AG04449 (cell line): Measurements from ENCODE around the gene TFDP3.

Experiments used
- CTCF ChIA-PET: fragments of 350-600 bp; formaldehyde crosslinking; extraction: SDS; loops from one replicate; lab custom pipeline; 2021; ENCODE audit warnings: antibody characterized with exemption; lab: Yijun Ruan, JAX
- POLR2A ChIA-PET: fragments of 400-600, 350-600 bp; formaldehyde crosslinking; extraction: SDS; loops from one replicate; lab custom pipeline; 2020; ENCODE audit warnings: antibody characterized with exemption, inconsistent platforms; lab: Yijun Ruan, JAX
- DNase-seq: peaks from one replicate; pipeline ENCODE4 v3.0.0-alpha.2; 2010; ENCODE audit warnings: low read depth, low spot score
- H3K4me3 ChIP-seq: 2 replicates; pipeline ENCODE4 v1.5.1; 2011; ENCODE audit warnings: low read depth, mild to moderate bottlenecking, control low read depth, low read length
- CTCF ChIP-seq: IDR thresholded peaks from one replicate; pipeline ENCODE4 v1.5.1; 2011; ENCODE audit warnings: mild to moderate bottlenecking, moderate library complexity, low read length, control low read depth, inconsistent platforms; ENCODE audit not compliant: insufficient read depth; ENCODE audit errors: missing control alignments

TFDP3 gene

GRCh38 chrX:133250184-133251100 is 32.3 kb upstream of the TFDP3 start:
- H3K4me3 ChIP-seq, result no peak overlapping the region
- ChIA-PET POLR2A (no interaction called here), CTCF (interaction anchor here (1.4 kb wide), 2 partner anchors 21 to 246 kb away, joined by 3 to 4 read pairs; no protein-coding TSS in a partner anchor)
- no peak for DNase-seq
- no peak for TF ChIP-seq CTCF

- TF ChIP-seq CTCF, result no peak
- CTCF ChIA-PET, result interaction anchor here (1.2 to 1.4 kb wide), 2 partner anchors 243 to 245 kb away, joined by 3 read pairs; no protein-coding TSS in a partner anchor
- no peak overlapping the region for H3K4me3 ChIP-seq
- POLR2A ChIA-PET, result no interaction called here
- DNase-seq, result no peak
Measured at GRCh38 chrX:133249266-133250058, 31.3 kb upstream of the TFDP3 start.

- DNase-seq, result no peak
- no peak for TF ChIP-seq CTCF
- CTCF ChIA-PET, result interaction anchor here (1.2 kb wide), 1 partner anchor 241 kb away, joined by 3 read pairs; no protein-coding TSS in a partner anchor
- POLR2A ChIA-PET, result no interaction called here
- no peak overlapping the region for H3K4me3 ChIP-seq
Measured at GRCh38 chrX:133248177-133248576, 30.0 kb upstream of the TFDP3 start.

- ChIA-PET POLR2A (no interaction called here), CTCF (no interaction called here)
- H3K4me3 ChIP-seq, result no peak overlapping the region
- no peak for TF ChIP-seq CTCF
- DNase-seq, result no peak
Measured at GRCh38 chrX:133246921-133247320, 28.8 kb upstream of the TFDP3 start.

- CTCF ChIA-PET, result no interaction called here
- no peak overlapping the region for H3K4me3 ChIP-seq
- POLR2A ChIA-PET, result no interaction called here
- DNase-seq, result no peak
- TF ChIP-seq CTCF, result no peak
Measured at GRCh38 chrX:133235830-133236229, 17.7 kb upstream of the TFDP3 start.

GRCh38 chrX:133232331-133232730 is 14.2 kb upstream of the TFDP3 start:
- no peak overlapping the region for H3K4me3 ChIP-seq
- no peak for TF ChIP-seq CTCF
- DNase-seq, result no peak
- ChIA-PET POLR2A (no interaction called here), CTCF (no interaction called here)
